Chondrocyte (in vitro differentiated cells): ENCODE measurements around the gene DBNDD2. TPM values are rescaled to one million over a fixed set of nuclear protein-coding genes. Genes with fewer than 3 reads are reported as not detected.

Experiments used
- DNase-seq: peaks from one replicate; pipeline ENCODE4 v3.0.0; 2021; ENCODE audit warnings: mixed read lengths, low spot score
- H3K27ac Mint-ChIP-seq: one replicate; pipeline ENCODE4 v1.8.0; 2021; ENCODE audit warnings: mild to moderate bottlenecking, moderate library complexity, mixed read lengths; ENCODE audit not compliant: unreplicated experiment
- H3K27me3 Mint-ChIP-seq: 2 replicates; pipeline ENCODE4 v1.8.0; 2021; ENCODE audit warnings: low read depth, mixed read lengths
- H3K36me3 Mint-ChIP-seq: 2 replicates; pipeline ENCODE4 v1.8.0; 2021; ENCODE audit warnings: low read depth, mixed read lengths
- H3K4me1 Mint-ChIP-seq: 2 replicates; pipeline ENCODE4 v1.8.0; 2021; ENCODE audit warnings: low read depth, mild to moderate bottlenecking, mixed read lengths
- H3K4me3 Mint-ChIP-seq: one replicate; pipeline ENCODE4 v1.8.0; 2021; ENCODE audit warnings: mild to moderate bottlenecking, moderate library complexity, mixed read lengths; ENCODE audit not compliant: unreplicated experiment
- H3K9me3 Mint-ChIP-seq: 2 replicates; pipeline ENCODE4 v1.8.0; 2021; ENCODE audit warnings: low read depth, mixed read lengths
- CTCF ChIP-seq: fragments of 200-600 bp; sonication (generic); IDR thresholded peaks from 2 replicates; pipeline ENCODE4 v1.5.0; 2021; ENCODE audit warnings: antibody characterized with exemption, mild to moderate bottlenecking, moderate library complexity
- total RNA-seq: library from RNA; stranded (reverse); gene quantifications from 3 replicates; pipeline ENCODE4 v1.2.1, GENCODE V29; 2021

Gene DBNDD2
- total RNA-seq, 1 donor from 2014 or later: 47.0 TPM

GRCh38 chr20:45409521-45410272 lies 1.6 kb downstream of the DBNDD2 start:
- Mint-ChIP-seq H3K27ac (no peak overlapping the region), H3K9me3 (no peaks in the 10 kb centered on the region), H3K27me3 (no peaks in the 10 kb centered on the region), H3K36me3 (peaks cover 19% of the 10 kb centered on the region), H3K4me1 (peaks cover 19% of the 10 kb centered on the region), H3K4me3 (no peak overlapping the region)
- DNase-seq: no peak
- no peak for TF ChIP-seq CTCF

GRCh38 chr20:45410887-45411286 lies 2.8 kb downstream of the DBNDD2 start:
- Mint-ChIP-seq H3K27ac (no peak overlapping the region), H3K27me3 (no peaks in the 10 kb centered on the region), H3K36me3 (peaks cover 19% of the 10 kb centered on the region), H3K4me3 (no peak overlapping the region), H3K4me1 (peaks cover 24% of the 10 kb centered on the region), H3K9me3 (no peaks in the 10 kb centered on the region)
- no peak for TF ChIP-seq CTCF
- no peak for DNase-seq

- no peak overlapping the region for H3K4me3 Mint-ChIP-seq
- DNase-seq: no peak
- H3K9me3 Mint-ChIP-seq: no peaks in the 10 kb centered on the region
- TF ChIP-seq CTCF: no peak
- peaks cover 31% of the 10 kb centered on the region for H3K4me1 Mint-ChIP-seq
- H3K36me3 Mint-ChIP-seq: peaks cover 18% of the 10 kb centered on the region
- no peak overlapping the region for H3K27ac Mint-ChIP-seq
- H3K27me3 Mint-ChIP-seq: no peaks in the 10 kb centered on the region
Measured at GRCh38 chr20:45412653-45413052, 4.6 kb downstream of the DBNDD2 start.

GRCh38 chr20:45413479-45413878 lies 5.4 kb downstream of the DBNDD2 start:
- H3K4me1 Mint-ChIP-seq: peaks cover 27% of the 10 kb centered on the region

More at GRCh38 chr20:45413479-45413878, 5.4 kb downstream of the DBNDD2 start:
- Mint-ChIP-seq H3K9me3 (no peaks in the 10 kb centered on the region), H3K27ac (no peak overlapping the region), H3K36me3 (peaks cover 17% of the 10 kb centered on the region), H3K27me3 (no peaks in the 10 kb centered on the region), H3K4me3 (no peak overlapping the region)
- DNase-seq: no peak
- TF ChIP-seq CTCF: no peak
